Astrocyte (in vitro differentiated cells and primary cell): ENCODE measurements around the gene PPP2R2C. TPM values are rescaled to one million over a fixed set of nuclear protein-coding genes. Genes with fewer than 3 reads are reported as not detected.

Source experiments
- DNase-seq: peaks from one replicate; pipeline ENCODE4 v3.0.0-alpha.2; 2010; ENCODE audit warnings: low read depth
- FAIRE-seq: peaks from 2 replicates; lab custom pipeline; 2011; peaks lifted over from hg19 to GRCh38; lab: Jason Lieb, UNC
- H2AFZ ChIP-seq: 2 replicates; pipeline ENCODE4 v1.6.0; 2012; ENCODE audit warnings: low read depth, low read length, inconsistent platforms
- H3K27ac ChIP-seq: 2 replicates; pipeline ENCODE4 v1.5.1; 2011; ENCODE audit warnings: low read depth, low read length, inconsistent platforms
- H3K27me3 ChIP-seq: 2 replicates; pipeline ENCODE4 v1.6.0; 2011; ENCODE audit warnings: low read length, inconsistent platforms; ENCODE audit not compliant: insufficient read depth
- H3K36me3 ChIP-seq: 2 replicates; pipeline ENCODE4 v1.5.1; 2011; ENCODE audit warnings: low read length, inconsistent platforms; ENCODE audit not compliant: insufficient read depth
- H3K4me1 ChIP-seq: 2 replicates; pipeline ENCODE4 v1.5.1; 2011; ENCODE audit warnings: low read length, inconsistent platforms; ENCODE audit not compliant: insufficient read depth
- H3K4me2 ChIP-seq: 2 replicates; pipeline ENCODE4 v1.6.0; 2012; ENCODE audit warnings: low read length, inconsistent platforms
- H3K4me3 ChIP-seq: 2 replicates; pipeline ENCODE4 v1.5.1; 2011; ENCODE audit warnings: low read depth, mild to moderate bottlenecking, low read length, inconsistent platforms; ENCODE audit not compliant: insufficient read depth
- H3K79me2 ChIP-seq: 2 replicates; pipeline ENCODE4 v1.6.0; 2012; ENCODE audit warnings: mild to moderate bottlenecking, low read length, inconsistent platforms; ENCODE audit not compliant: insufficient read depth
- H3K9ac ChIP-seq: 2 replicates; pipeline ENCODE4 v1.6.0; 2012; ENCODE audit warnings: mild to moderate bottlenecking, low read length, inconsistent platforms
- H3K9me3 ChIP-seq: 2 replicates; pipeline ENCODE4 v1.5.1; 2012; ENCODE audit warnings: low read depth, mild to moderate bottlenecking, low read length, inconsistent platforms; ENCODE audit not compliant: insufficient read depth
- H4K20me1 ChIP-seq: 2 replicates; pipeline ENCODE4 v1.6.0; 2012; ENCODE audit warnings: low read length, inconsistent platforms; ENCODE audit not compliant: insufficient read depth
- H3K27ac Mint-ChIP-seq: one replicate; pipeline ENCODE4 v1.8.0; 2021; ENCODE audit warnings: mild to moderate bottlenecking, mixed read lengths; ENCODE audit not compliant: unreplicated experiment
- H3K27me3 Mint-ChIP-seq: one replicate; pipeline ENCODE4 v1.8.0; 2021; ENCODE audit warnings: low read depth, mixed read lengths; ENCODE audit not compliant: unreplicated experiment
- H3K36me3 Mint-ChIP-seq: one replicate; pipeline ENCODE4 v1.8.0; 2021; ENCODE audit warnings: low read depth, mixed read lengths; ENCODE audit not compliant: unreplicated experiment
- H3K4me1 Mint-ChIP-seq: one replicate; pipeline ENCODE4 v1.8.0; 2021; ENCODE audit warnings: low read depth, mixed read lengths; ENCODE audit not compliant: unreplicated experiment
- H3K4me3 Mint-ChIP-seq: one replicate; pipeline ENCODE4 v1.8.0; 2021; ENCODE audit warnings: mild to moderate bottlenecking, moderate library complexity, mixed read lengths; ENCODE audit not compliant: unreplicated experiment
- H3K9me3 Mint-ChIP-seq: one replicate; pipeline ENCODE4 v1.8.0; 2021; ENCODE audit warnings: mild to moderate bottlenecking, mixed read lengths; ENCODE audit not compliant: unreplicated experiment
- EZH2 ChIP-seq: IDR thresholded peaks from 2 replicates; pipeline ENCODE4 v1.6.1; 2012; ENCODE audit warnings: mild to moderate bottlenecking, low read length, inconsistent platforms; ENCODE audit not compliant: insufficient read depth
- total RNA-seq: library from RNA; stranded (reverse); gene quantifications from 2 replicates; pipeline ENCODE4 v1.2.1, GENCODE V29; 2021
- TF ChIP-seq, protein P1 (sequence below): IDR thresholded peaks from 2 replicates; pipeline ENCODE4 v1.5.1; 2011; ENCODE audit warnings: low read depth, mild to moderate bottlenecking, inconsistent platforms, low read length, moderate library complexity; ENCODE audit not compliant: insufficient read depth

Gene PPP2R2C
- total RNA-seq, 1 donor from 2014 or later, result 1.1 TPM

GRCh38 chr4:6410664-6411063 is 61.8 kb downstream of the PPP2R2C start:
- Mint-ChIP-seq H3K4me1 (no peaks in the 10 kb centered on the region), H3K27ac (peak overlapping the region; percentile 53), H3K4me3 (no peak overlapping the region)

DNA sequence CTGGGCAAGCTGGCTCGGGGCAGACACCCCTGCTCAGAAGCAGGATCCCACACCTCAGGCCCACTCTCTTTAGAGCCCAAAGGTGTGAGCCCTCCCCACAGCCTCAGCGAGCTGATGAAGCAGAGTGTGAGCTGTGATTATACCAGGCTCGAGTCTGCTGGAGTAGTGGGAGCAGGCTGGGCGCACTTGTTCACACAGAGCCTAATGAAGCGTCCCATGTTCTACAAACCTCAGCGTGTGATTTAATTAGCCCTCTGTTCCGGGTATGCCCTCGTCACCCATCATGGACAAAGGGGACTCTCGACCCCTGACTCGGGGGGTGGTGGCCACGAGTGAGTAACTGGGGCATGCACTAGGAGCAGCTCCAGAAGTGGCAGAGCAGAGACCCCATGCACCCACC is 62.3 kb downstream of the PPP2R2C start:
- no peak overlapping the region for H3K4me3 ChIP-seq
- H3K4me2 ChIP-seq, result no peak overlapping the region
- no peaks in the 10 kb centered on the region for H3K36me3 ChIP-seq
- peaks cover 2% of the 10 kb centered on the region for H3K27me3 ChIP-seq
- no peaks in the 10 kb centered on the region for H3K4me1 ChIP-seq
- TF ChIP-seq, protein P1, sequence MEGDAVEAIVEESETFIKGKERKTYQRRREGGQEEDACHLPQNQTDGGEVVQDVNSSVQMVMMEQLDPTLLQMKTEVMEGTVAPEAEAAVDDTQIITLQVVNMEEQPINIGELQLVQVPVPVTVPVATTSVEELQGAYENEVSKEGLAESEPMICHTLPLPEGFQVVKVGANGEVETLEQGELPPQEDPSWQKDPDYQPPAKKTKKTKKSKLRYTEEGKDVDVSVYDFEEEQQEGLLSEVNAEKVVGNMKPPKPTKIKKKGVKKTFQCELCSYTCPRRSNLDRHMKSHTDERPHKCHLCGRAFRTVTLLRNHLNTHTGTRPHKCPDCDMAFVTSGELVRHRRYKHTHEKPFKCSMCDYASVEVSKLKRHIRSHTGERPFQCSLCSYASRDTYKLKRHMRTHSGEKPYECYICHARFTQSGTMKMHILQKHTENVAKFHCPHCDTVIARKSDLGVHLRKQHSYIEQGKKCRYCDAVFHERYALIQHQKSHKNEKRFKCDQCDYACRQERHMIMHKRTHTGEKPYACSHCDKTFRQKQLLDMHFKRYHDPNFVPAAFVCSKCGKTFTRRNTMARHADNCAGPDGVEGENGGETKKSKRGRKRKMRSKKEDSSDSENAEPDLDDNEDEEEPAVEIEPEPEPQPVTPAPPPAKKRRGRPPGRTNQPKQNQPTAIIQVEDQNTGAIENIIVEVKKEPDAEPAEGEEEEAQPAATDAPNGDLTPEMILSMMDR, result no peak
- TF ChIP-seq EZH2, result no peak
- no peaks in the 10 kb centered on the region for H3K4me1 Mint-ChIP-seq
- no peaks in the 10 kb centered on the region for H4K20me1 ChIP-seq
- no peaks in the 10 kb centered on the region for H3K9me3 Mint-ChIP-seq
- no peaks in the 10 kb centered on the region for H3K36me3 Mint-ChIP-seq
- H3K79me2 ChIP-seq, result no peaks in the 10 kb centered on the region
- H3K27me3 Mint-ChIP-seq, result peaks cover 25% of the 10 kb centered on the region
- no peak overlapping the region for H2AFZ ChIP-seq
- H3K9ac ChIP-seq, result no peak overlapping the region
- no peak for FAIRE-seq
- H3K9me3 ChIP-seq, result no peaks in the 10 kb centered on the region
- no peak overlapping the region for H3K27ac Mint-ChIP-seq
- no peak overlapping the region for H3K4me3 Mint-ChIP-seq
- no peak overlapping the region for H3K27ac ChIP-seq
- DNase-seq, result no peak

More at GRCh38 chr4:6410664-6411063, 61.8 kb downstream of the PPP2R2C start:
- Histone ChIP-seq H3K27ac (no peak overlapping the region), H3K79me2 (no peaks in the 10 kb centered on the region), H3K4me3 (no peak overlapping the region), H3K4me1 (no peaks in the 10 kb centered on the region), H4K20me1 (no peaks in the 10 kb centered on the region), H2AFZ (no peak overlapping the region), H3K27me3 (peaks cover under 1% of the 10 kb centered on the region), H3K4me2 (no peak overlapping the region), H3K9me3 (no peaks in the 10 kb centered on the region), H3K9ac (no peak overlapping the region), H3K36me3 (no peaks in the 10 kb centered on the region)
- H3K36me3 Mint-ChIP-seq, result no peaks in the 10 kb centered on the region
- FAIRE-seq, result no peak
- no peaks in the 10 kb centered on the region for H3K9me3 Mint-ChIP-seq
- TF ChIP-seq, protein P1, result no peak
- TF ChIP-seq EZH2, result no peak
- peaks cover 24% of the 10 kb centered on the region for H3K27me3 Mint-ChIP-seq
- DNase-seq, result no peak

DNA sequence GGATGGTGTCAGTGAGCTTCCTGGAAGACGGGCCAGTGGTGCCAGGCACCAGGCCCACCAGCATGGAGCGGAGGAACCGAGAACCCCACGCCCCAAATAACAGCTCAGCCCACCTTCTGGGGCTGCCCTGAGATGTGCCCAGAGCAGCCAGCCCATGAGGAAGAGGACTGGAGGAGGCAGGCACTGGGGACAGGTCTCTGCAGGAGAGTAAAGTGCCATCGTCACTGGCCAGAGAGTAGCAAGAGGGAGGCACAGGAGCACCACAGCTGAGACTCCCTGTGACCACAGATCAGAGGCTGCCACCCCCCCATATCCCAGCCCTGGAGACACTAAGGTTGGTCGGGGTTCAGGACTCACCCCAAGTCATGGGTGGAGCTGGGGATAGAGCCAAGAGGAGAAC is 63.0 kb downstream of the PPP2R2C start:
- TF ChIP-seq, protein P1, result no peak
- no peak for TF ChIP-seq EZH2
- H4K20me1 ChIP-seq, result no peaks in the 10 kb centered on the region
- no peaks in the 10 kb centered on the region for H3K9me3 ChIP-seq
- no peak overlapping the region for H2AFZ ChIP-seq
- no peak overlapping the region for H3K9ac ChIP-seq
- FAIRE-seq (no peak), DNase-seq (no peak)
- peaks cover 5% of the 10 kb centered on the region for H3K27me3 ChIP-seq
- H3K4me3 ChIP-seq, result no peak overlapping the region
- no peaks in the 10 kb centered on the region for H3K9me3 Mint-ChIP-seq
- no peak overlapping the region for H3K4me3 Mint-ChIP-seq
- no peak overlapping the region for H3K27ac ChIP-seq
- no peaks in the 10 kb centered on the region for H3K4me1 ChIP-seq
- no peaks in the 10 kb centered on the region for H3K79me2 ChIP-seq
- H3K27ac Mint-ChIP-seq, result no peak overlapping the region
- no peaks in the 10 kb centered on the region for H3K36me3 ChIP-seq
- no peaks in the 10 kb centered on the region for H3K4me1 Mint-ChIP-seq
- peaks cover 27% of the 10 kb centered on the region for H3K27me3 Mint-ChIP-seq
- no peaks in the 10 kb centered on the region for H3K36me3 Mint-ChIP-seq
- no peak overlapping the region for H3K4me2 ChIP-seq
